ENCODE data around the gene EXOC3L1. TPM values are rescaled to one million over a fixed set of nuclear protein-coding genes. Genes with fewer than 3 reads are reported as not detected.

The EXOC3L1 gene
- total and polyA plus RNA-seq, 2 of the 13 experiments (the other 11 are each of a cell fraction or from before 2014, with no cell fraction given) = 0.12 TPM; not detected in 1

GRCh38 chr16:67162506-67163163 lies 27.3 kb downstream of the EXOC3L1 start:
- Histone ChIP-seq H3K79me2 (ENCODE audit: insufficient read depth, low read length) (no peaks in the 10 kb centered on the region), H3K9ac (ENCODE audit: insufficient read depth, low read depth, low read length) (no peak overlapping the region), H3K27me3 (ENCODE audit: control insufficient read depth in 1 of 2, insufficient read depth in 2 of 2, low read length in 2 of 2) (peaks cover 9 to 27% of the 10 kb centered on the region in 2 experiments), H3K4me2 (ENCODE audit: low read depth, low read length) (no peak overlapping the region), H4K20me1 (ENCODE audit: insufficient read depth, low read length) (no peaks in the 10 kb centered on the region), H3K27ac (ENCODE audit: extremely low read length, insufficient read depth, low read length) (no peak overlapping the region), H3K36me3 (replicated peaks in 1 of 2; ENCODE audit: control insufficient read depth in 1 of 2, insufficient read depth in 2 of 2, low read length in 2 of 2) (no peaks in the 10 kb centered on the region), H2AFZ (ENCODE audit: low read length) (no peak overlapping the region), H3K4me1 (ENCODE audit: insufficient read depth, low read length) (peaks cover 47% of the 10 kb centered on the region), H3K4me3 (replicated peaks in 1 of 3; ENCODE audit: insufficient read depth in 1 of 3, low read depth in 2 of 3, low read length in 3 of 3) (no peak overlapping the region), H3K9me3 (ENCODE audit: low read length) (no peaks in the 10 kb centered on the region)
- FAIRE-seq (no peak), DNase-seq (ENCODE audit: low spot score) (no peak), ATAC-seq (no peak)
- WGBS (ENCODE audit: low lambda C conversion rate) = 93% methylated on average over 43 of the region's 44 CpGs
- BruUV-seq (replicated peaks) = no TSS peak
- intact Hi-C loops (cut with micrococcal nuclease; ENCODE audit: unreplicated experiment) = no loop called here
- TF ChIP-seq, protein P1, sequence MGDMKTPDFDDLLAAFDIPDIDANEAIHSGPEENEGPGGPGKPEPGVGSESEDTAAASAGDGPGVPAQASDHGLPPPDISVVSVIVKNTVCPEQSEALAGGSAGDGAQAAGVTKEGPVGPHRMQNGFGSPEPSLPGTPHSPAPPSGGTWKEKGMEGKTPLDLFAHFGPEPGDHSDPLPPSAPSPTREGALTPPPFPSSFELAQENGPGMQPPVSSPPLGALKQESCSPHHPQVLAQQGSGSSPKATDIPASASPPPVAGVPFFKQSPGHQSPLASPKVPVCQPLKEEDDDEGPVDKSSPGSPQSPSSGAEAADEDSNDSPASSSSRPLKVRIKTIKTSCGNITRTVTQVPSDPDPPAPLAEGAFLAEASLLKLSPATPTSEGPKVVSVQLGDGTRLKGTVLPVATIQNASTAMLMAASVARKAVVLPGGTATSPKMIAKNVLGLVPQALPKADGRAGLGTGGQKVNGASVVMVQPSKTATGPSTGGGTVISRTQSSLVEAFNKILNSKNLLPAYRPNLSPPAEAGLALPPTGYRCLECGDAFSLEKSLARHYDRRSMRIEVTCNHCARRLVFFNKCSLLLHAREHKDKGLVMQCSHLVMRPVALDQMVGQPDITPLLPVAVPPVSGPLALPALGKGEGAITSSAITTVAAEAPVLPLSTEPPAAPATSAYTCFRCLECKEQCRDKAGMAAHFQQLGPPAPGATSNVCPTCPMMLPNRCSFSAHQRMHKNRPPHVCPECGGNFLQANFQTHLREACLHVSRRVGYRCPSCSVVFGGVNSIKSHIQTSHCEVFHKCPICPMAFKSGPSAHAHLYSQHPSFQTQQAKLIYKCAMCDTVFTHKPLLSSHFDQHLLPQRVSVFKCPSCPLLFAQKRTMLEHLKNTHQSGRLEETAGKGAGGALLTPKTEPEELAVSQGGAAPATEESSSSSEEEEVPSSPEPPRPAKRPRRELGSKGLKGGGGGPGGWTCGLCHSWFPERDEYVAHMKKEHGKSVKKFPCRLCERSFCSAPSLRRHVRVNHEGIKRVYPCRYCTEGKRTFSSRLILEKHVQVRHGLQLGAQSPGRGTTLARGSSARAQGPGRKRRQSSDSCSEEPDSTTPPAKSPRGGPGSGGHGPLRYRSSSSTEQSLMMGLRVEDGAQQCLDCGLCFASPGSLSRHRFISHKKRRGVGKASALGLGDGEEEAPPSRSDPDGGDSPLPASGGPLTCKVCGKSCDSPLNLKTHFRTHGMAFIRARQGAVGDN (CRISPR knock-in tag; IDR thresholded peaks at IDR 0.05) = 0 out of 2 replicates have a peak, but pooled peaks have one; percentile 7
- TF ChIP-seq ZBTB38 (CRISPR knock-in tag; IDR thresholded peaks at IDR 0.05) = peak; percentile 80
- no peak for TF ChIP-seq CEBPG (CRISPR knock-in tag; IDR thresholded peaks at IDR 0.05)
- peak; percentile 91 for TF ChIP-seq RFX5 (IDR thresholded peaks at IDR 0.05; ENCODE audit: low read depth, low read length)
- TF ChIP-seq, protein P2, sequence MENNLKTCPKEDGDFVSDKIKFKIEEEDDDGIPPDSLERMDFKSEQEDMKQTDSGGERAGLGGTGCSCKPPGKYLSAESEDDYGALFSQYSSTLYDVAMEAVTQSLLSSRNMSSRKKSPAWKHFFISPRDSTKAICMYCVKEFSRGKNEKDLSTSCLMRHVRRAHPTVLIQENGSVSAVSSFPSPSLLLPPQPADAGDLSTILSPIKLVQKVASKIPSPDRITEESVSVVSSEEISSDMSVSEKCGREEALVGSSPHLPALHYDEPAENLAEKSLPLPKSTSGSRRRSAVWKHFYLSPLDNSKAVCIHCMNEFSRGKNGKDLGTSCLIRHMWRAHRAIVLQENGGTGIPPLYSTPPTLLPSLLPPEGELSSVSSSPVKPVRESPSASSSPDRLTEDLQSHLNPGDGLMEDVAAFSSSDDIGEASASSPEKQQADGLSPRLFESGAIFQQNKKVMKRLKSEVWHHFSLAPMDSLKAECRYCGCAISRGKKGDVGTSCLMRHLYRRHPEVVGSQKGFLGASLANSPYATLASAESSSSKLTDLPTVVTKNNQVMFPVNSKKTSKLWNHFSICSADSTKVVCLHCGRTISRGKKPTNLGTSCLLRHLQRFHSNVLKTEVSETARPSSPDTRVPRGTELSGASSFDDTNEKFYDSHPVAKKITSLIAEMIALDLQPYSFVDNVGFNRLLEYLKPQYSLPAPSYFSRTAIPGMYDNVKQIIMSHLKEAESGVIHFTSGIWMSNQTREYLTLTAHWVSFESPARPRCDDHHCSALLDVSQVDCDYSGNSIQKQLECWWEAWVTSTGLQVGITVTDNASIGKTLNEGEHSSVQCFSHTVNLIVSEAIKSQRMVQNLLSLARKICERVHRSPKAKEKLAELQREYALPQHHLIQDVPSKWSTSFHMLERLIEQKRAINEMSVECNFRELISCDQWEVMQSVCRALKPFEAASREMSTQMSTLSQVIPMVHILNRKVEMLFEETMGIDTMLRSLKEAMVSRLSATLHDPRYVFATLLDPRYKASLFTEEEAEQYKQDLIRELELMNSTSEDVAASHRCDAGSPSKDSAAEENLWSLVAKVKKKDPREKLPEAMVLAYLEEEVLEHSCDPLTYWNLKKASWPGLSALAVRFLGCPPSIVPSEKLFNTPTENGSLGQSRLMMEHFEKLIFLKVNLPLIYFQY (CRISPR knock-in tag; IDR thresholded peaks at IDR 0.05; ENCODE audit: borderline replicate concordance) = no peak
- TF ChIP-seq TBX3 (IDR thresholded peaks at IDR 0.05; ENCODE audit: borderline replicate concordance) = no peak
- no peak for TF ChIP-seq GATAD2A (CRISPR knock-in tag; IDR thresholded peaks at IDR 0.05)
- in situ Hi-C loops (cut with HindIII; ENCODE audit: extremely low pct_ligation_motif_present, low pct_unique_long_range_greater_than_20kb) = no loop called here
- POLR2A ChIA-PET = interaction anchor here (5.7 kb wide), 1 partner anchor 7 kb away, joined by 54 read pairs; the partner anchor contains the start of gene NOL3
- CTCF ChIA-PET (ENCODE audit: low intra/inter-chr PET ratio, low total read pairs) = no interaction called here

Data from HepG2 (cell line).